RKO (cell line): ENCODE results near the gene STK32C.

Experiments
- DNase-seq: peaks from one replicate; pipeline ENCODE4 v3.0.0-alpha.2; 2016; ENCODE audit warnings: low spot score

STK32C gene

GRCh38 chr10:132247943-132248342 is 59.8 kb downstream of the STK32C start:
- DNase-seq: no peak

GRCh38 chr10:132246296-132246695 is 61.5 kb downstream of the STK32C start:
- DNase-seq: no peak

- no peak for DNase-seq
Observed at GRCh38 chr10:132245056-132245455, 62.7 kb downstream of the STK32C start.

- DNase-seq: no peak
Observed at GRCh38 chr10:132243626-132244025, 64.1 kb downstream of the STK32C start.

- no peak for DNase-seq
Observed at GRCh38 chr10:132243141-132243540, 64.6 kb downstream of the STK32C start.

- DNase-seq: no peak
Observed at GRCh38 chr10:132242103-132242840, 65.5 kb downstream of the STK32C start.

GRCh38 chr10:132241496-132241895 is 66.3 kb downstream of the STK32C start:
- DNase-seq: no peak

- no peak for DNase-seq
Observed at GRCh38 chr10:132241086-132241485, 66.7 kb downstream of the STK32C start.

GRCh38 chr10:132240581-132240980 is 67.2 kb downstream of the STK32C start:
- DNase-seq: no peak

GRCh38 chr10:132240156-132240555 is 67.6 kb downstream of the STK32C start:
- DNase-seq: no peak

- no peak for DNase-seq
Observed at GRCh38 chr10:132239126-132240031, 68.4 kb downstream of the STK32C start.

GRCh38 chr10:132238371-132239125 is 69.2 kb downstream of the STK32C start:
- DNase-seq: no peak

GRCh38 chr10:132237871-132238270 is 69.9 kb downstream of the STK32C start:
- no peak for DNase-seq

- no peak for DNase-seq
Observed at GRCh38 chr10:132237396-132237795, 70.4 kb downstream of the STK32C start.

GRCh38 chr10:132236881-132237280 is 70.9 kb downstream of the STK32C start:
- DNase-seq: no peak

GRCh38 chr10:132236161-132236560 is 71.6 kb downstream of the STK32C start:
- DNase-seq: no peak

- DNase-seq: no peak
Observed at GRCh38 chr10:132234860-132235259, 72.9 kb downstream of the STK32C start.

- no peak for DNase-seq
Observed at GRCh38 chr10:132233501-132234085, 74.2 kb downstream of the STK32C start.

- no peak for DNase-seq
Observed at GRCh38 chr10:132232981-132233380, 74.8 kb downstream of the STK32C start.

GRCh38 chr10:132232023-132232951 is 75.5 kb downstream of the STK32C start:
- DNase-seq: no peak

GRCh38 chr10:132231656-132232022 is 76.1 kb downstream of the STK32C start:
- no peak for DNase-seq
